DMS153 treated with DMSO at 0.1 percent for 48 hours (cell line): ENCODE data around the gene LUZP4.
A peak's percentile ranks its signal among the peaks of the same experiment; 100 is the strongest.
"Not testable (repeated sequence)": the region's sequence is repeated elsewhere in the genome, so short reads cannot be mapped to it uniquely, and the experiment has no call there.

Experiments used
- DNase-seq: peaks from one replicate; lab custom pipeline; 2025; ENCODE audit not compliant: unreplicated experiment; lab: John Stamatoyannopoulos, UW

The LUZP4 gene

DNA sequence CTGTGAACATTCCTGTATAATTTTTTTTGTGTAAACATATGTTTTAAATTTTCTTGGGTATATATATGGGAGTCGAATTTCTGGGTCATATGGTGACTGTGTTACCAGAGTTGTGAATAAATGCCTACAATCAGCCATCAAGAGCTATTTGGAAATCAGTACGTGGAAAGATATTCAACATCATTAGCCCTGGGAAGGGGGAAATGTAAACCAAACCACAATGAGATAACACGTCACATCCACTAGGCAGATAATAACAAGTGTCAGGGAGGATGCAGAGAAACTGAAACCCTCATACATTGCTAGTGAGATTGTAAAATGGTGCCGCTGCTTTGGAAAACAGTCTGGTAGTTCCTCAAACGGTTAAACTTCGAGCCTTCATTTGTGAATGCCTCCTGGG is 43.9 kb downstream of the LUZP4 start:
- no peak for DNase-seq

GRCh38 chrX:115337491-115338144 is 48.1 kb downstream of the LUZP4 start:
- DNase-seq, result no peak

DNA sequence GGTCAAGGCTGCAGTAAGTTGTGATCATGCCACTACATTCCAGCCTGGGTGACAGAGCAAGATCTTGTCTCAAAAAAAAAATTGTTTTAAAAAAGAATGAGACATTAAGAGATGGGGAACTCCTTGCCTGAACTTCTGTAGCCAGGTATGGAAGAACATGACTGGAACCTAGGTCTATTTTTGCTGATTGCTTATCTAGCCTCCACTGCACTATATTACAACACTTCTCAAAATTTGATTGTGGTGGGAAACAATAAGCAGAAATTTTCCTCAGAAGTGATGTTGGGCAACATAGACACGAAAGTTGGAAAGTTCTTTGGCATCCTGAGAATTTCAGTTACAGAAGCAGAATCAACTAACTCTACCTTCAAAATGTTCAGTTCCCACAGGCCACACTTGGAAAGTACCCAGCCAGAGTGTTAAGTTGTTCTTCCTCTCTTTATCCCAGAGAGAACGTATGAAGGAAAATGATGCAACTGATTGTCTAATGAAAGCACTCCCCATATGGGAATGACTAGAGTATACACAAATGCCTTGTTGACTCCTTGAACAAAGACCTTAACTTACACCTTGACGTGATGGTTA is 50.0 kb downstream of the LUZP4 start:
- DNase-seq, result no peak

- DNase-seq, result no peak
Observed at GRCh38 chrX:115341421-115341820, 51.9 kb downstream of the LUZP4 start.

DNA sequence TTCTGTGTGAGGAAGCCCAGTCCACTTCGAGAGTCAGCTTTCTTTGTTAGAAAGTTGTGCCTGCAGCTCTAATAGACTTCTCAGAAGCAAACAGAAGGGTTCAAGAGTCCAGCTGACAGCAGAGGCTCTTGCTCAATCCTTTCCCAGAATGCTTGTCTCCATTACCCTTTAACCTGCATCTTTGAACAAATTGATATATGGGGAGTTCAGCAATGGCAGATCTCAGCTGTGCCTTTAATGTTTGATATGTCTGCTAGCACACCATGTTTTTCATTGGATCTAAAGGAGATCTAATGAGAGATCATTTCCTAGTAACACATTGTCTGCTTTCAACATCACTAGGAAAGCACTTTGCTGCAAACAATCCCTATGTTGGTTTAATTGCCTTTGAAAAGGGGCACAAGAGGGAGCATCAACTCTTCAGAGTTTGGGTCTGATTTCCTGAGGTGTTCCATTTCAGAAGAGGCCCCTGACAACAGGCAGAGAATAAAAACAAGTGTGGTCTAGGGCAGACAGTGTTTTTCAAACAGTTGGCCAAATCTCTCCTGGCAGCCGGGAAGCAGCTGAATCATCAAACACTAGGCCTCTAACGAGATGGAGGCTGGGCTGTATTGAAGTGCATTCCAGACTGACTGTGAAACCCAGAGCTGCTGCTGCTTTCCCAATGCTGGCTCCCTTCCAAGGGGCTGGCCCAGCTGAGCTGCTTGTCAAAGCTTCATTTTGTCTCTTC is 55.5 kb downstream of the LUZP4 start:
- DNase-seq, result peak; percentile 95

GRCh38 chrX:115345615-115346014 is 56.1 kb downstream of the LUZP4 start:
- DNase-seq, result no peak

DNA sequence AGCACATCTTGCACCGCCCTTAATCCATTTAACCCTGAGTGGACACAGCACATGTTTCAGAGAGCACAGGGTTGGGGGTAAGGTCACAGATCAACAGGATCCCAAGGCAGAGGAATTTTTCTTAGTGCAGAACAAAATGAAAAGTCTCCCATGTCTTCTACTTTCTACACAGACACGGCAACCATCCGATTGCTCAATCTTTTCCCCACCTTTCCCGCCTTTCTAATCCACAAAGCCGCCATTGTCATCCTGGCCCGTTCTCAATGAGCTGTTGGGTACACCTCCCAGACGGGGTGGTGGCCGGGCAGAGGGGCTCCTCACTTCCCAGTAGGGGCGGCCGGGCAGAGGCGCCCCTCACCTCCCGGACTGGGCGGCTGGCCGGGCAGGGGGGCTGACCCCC is 57.2 kb downstream of the LUZP4 start:
- not testable (repeated sequence) for DNase-seq

DNA sequence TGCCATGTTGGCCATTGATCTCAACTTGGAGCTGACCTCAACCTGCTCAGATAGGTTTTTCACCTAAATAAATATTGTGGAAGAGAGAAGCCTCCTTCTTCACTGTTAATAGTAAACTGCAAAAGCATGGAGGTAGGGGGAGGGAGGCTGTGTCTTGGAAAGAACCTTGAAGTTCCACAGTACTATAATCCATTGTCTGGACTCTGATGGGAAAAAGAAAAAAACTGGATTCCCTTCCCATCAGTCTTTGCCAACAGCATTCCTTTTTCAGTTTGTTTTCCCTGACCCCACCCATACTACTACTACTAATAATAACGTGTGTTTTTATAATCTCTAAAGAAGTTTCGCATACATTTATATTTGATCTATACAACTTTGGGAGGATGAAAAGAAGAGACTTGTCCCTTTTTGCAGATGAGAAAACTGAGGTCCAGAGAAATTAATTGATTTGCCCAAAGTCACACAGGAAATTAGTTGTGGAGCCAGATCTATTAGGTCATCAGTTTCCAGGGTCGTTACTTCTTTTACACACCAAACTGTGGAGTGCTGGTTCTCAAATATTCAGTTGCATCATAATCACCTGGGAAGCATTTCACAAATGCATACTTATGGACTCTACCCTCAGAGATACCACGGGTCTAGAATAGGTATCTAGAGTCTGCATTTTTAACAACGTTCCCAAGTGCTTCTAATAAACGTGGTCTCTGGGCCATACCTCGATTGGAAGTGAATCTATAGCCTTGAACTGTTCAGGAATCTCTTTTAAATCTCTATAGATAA is 59.1 kb downstream of the LUZP4 start:
- no peak for DNase-seq

DNA sequence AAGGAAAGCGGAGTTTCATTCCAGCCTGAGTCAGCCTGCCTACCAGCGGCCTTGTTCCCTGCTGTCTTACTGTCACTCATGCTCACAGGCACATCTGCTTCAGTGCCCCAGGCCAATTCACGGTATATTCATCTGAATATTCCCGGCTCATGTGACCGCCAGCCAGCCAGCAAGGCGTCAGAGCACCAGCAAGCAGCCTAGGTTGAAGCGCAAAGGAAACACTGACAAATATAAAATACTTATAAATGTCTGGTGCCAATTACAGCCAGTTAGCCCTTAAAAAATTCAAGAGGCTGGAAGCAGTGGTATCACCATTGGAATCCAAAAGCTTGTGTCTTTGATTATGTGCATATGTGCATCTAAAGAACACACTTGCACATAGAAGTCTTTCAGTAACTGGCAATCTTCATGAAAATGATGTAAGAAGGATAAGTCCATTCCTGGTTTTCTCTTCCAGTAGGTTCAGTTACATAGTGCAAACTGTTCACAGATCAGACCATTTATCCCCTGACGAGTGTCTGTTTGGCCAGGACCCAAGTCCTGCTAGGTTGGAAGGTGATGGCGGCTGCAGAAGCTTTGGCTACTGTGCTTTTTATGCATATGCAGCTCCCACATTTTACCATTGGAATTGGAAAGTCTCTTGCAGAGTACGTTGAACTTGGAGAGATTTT is 61.3 kb downstream of the LUZP4 start:
- no peak for DNase-seq

GRCh38 chrX:115356369-115356768 is 66.9 kb downstream of the LUZP4 start:
- no peak for DNase-seq
